RWPE2 (cell line): Measurements from ENCODE around the gene NBR1.

ENCODE experiments used
- ATAC-seq: fragments of 200-7000 bp; cut with Tn5 transposase; 3 replicates; pipeline ENCODE4 v1.9.1; 2021; ENCODE audit warnings: low read depth
- DNase-seq: peaks from one replicate; pipeline ENCODE4 v3.0.0-alpha.2; 2020; ENCODE audit warnings: low spot score
- H3K27ac ChIP-seq: fragments of 450-650 bp; 2 replicates; pipeline ENCODE4 v1.5.1; 2017; ENCODE audit warnings: mild to moderate bottlenecking; ENCODE audit not compliant: poor library complexity, severe bottlenecking
- H3K27me3 ChIP-seq: fragments of 250-450 bp; sonication (Bioruptor Pico); 2 replicates; pipeline ENCODE4 v1.5.1; 2021; ENCODE audit warnings: mild to moderate bottlenecking, moderate library complexity; ENCODE audit not compliant: insufficient read depth, poor library complexity, severe bottlenecking
- H3K36me3 ChIP-seq: fragments of 250-450 bp; sonication (Bioruptor Pico); 2 replicates; pipeline ENCODE4 v1.5.1; 2020; ENCODE audit warnings: low read depth, mild to moderate bottlenecking, moderate library complexity
- H3K4me1 ChIP-seq: fragments of 250-450 bp; sonication (Bioruptor Pico); 2 replicates; pipeline ENCODE4 v1.5.1; 2021; ENCODE audit warnings: mild to moderate bottlenecking, moderate library complexity; ENCODE audit not compliant: insufficient read depth, poor library complexity, severe bottlenecking
- H3K4me3 ChIP-seq: fragments of 250-450 bp; sonication (Bioruptor Pico); 2 replicates; pipeline ENCODE4 v1.5.1; 2021; ENCODE audit warnings: mild to moderate bottlenecking, moderate library complexity; ENCODE audit not compliant: severe bottlenecking
- H3K9me3 ChIP-seq: fragments of 250-450 bp; sonication (Bioruptor Pico); 2 replicates; pipeline ENCODE4 v1.5.1; 2021; ENCODE audit warnings: mild to moderate bottlenecking, moderate library complexity; ENCODE audit not compliant: severe bottlenecking
- TF ChIP-seq, protein P1 (sequence below): fragments of 450-650 bp; IDR thresholded peaks from one replicate; pipeline ENCODE4 v1.5.1; 2017; ENCODE audit warnings: mild to moderate bottlenecking, moderate library complexity; ENCODE audit not compliant: poor library complexity, severe bottlenecking

The NBR1 gene

DNA sequence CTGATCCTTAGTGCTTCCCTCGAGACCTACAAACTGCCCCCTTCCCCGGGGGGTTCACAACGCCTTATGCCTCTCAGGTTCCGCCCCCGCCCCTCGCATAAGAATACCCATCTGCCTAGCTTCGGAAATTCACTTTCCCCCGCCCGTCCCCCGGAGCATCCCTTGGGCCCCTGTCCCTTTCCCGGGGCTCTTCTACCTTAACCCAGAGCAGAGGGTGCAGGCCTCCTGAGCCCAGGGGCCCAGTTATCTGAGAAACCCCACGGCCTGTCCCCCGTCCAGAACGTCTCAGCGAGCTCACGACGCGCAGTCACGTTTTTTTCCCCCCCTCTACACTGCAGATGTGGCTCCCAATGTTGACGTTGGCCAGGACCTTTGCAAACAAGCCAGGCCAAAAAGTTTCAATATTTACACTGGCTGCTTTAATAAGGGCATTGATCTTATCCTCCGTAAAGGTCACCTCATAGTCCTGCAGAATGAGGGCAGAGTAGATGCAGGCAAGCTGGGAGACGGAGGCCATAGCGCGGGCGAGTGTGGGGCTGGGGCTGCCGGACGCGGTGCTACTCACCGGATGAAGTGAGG lies 1.4 kb upstream of the NBR1 start:
- no peak for DNase-seq
- H3K4me3 ChIP-seq: peak overlapping the region; percentile 75
- peaks cover 15% of the 10 kb centered on the region for H3K4me1 ChIP-seq
- peak overlapping the region; percentile 96 for H3K27ac ChIP-seq
- no peaks in the 10 kb centered on the region for H3K9me3 ChIP-seq
- peak; percentile 24 for ATAC-seq
- TF ChIP-seq, protein P1, sequence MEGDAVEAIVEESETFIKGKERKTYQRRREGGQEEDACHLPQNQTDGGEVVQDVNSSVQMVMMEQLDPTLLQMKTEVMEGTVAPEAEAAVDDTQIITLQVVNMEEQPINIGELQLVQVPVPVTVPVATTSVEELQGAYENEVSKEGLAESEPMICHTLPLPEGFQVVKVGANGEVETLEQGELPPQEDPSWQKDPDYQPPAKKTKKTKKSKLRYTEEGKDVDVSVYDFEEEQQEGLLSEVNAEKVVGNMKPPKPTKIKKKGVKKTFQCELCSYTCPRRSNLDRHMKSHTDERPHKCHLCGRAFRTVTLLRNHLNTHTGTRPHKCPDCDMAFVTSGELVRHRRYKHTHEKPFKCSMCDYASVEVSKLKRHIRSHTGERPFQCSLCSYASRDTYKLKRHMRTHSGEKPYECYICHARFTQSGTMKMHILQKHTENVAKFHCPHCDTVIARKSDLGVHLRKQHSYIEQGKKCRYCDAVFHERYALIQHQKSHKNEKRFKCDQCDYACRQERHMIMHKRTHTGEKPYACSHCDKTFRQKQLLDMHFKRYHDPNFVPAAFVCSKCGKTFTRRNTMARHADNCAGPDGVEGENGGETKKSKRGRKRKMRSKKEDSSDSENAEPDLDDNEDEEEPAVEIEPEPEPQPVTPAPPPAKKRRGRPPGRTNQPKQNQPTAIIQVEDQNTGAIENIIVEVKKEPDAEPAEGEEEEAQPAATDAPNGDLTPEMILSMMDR: no peak
- H3K36me3 ChIP-seq: peaks cover 9% of the 10 kb centered on the region
- H3K27me3 ChIP-seq: no peaks in the 10 kb centered on the region

DNA sequence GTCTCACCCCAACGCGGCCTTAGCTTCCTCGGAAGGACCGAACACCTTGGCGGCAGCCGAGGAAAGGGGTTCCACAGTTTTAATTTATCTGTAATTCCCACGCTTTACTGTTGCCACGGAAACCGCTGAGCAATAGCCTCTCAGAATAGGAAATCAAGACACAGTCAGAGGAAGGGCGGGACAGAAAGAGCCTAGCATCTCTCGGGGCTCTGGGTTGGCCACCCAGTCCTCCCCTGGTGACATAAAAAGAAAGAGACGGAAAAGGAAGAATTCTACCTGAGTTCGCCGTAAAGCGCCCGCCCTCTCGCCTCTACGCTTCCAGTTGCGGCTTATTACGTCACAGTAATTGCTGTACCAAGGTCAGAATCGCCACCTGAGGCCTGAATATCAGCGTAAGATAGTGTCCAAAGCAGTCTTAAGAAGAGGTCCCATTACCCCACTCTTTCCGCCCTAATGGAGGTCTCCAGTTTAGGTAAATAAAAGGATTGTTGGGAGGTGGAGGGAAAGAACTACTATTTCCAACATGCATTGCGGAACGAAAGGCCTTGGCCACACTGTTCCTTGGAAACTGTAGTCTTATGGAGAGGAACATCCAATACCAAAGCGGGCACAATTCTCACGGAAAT lies 761 bp upstream of the NBR1 start:
- ATAC-seq: peak; percentile 77
- TF ChIP-seq, protein P1: no peak
- H3K36me3 ChIP-seq: peaks cover 10% of the 10 kb centered on the region
- no peaks in the 10 kb centered on the region for H3K27me3 ChIP-seq
- H3K27ac ChIP-seq: peak overlapping the region; percentile 96
- peak; percentile 92 for DNase-seq
- peaks cover 17% of the 10 kb centered on the region for H3K4me1 ChIP-seq
- H3K9me3 ChIP-seq: no peaks in the 10 kb centered on the region
- peak overlapping the region; percentile 75 for H3K4me3 ChIP-seq

DNA sequence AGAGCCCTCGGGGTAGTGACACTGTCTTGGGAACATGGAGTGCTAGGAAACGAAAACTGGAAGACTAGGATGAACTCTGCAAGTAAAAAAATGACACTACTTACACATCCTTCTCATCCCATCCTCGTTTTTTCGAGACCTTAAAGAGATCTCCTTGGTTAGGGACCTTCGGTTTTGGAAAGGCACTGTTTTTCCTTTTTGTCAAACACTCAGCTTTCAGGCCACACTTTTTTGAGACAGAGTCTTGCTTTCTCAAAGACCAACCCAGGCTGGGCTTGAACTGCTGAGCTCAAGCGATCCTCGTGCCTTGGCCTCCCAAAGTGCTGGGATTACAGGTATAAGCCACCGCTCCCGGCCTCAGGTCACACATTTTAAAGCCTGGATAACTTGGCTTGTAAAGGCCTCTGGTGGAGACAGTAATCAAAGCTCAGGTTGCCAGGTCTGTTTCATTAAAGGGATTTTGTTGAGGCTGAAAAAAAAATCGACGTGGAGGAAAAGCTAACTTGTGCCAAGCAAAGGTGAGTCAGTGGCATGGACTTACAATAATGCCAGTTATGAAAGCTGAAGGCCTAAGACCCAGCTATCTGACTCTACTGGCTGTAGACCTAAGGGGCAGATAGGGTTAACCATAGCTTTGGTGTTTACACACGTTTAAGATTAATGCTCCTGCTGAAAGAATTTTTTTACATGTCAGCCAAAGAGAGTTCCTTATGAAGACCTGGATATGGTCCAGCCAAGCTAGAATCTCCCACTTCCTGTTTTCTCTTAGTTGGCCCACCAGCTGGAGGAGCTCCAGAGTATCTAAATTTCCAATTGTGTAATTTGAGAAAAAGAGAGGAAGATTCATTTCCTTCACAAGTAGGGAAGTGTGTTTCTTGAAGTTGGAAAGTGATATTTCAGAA lies 823 bp downstream of the NBR1 start:
- peaks cover 25% of the 10 kb centered on the region for H3K36me3 ChIP-seq
- peak overlapping the region; percentile 75 for H3K4me3 ChIP-seq
- ATAC-seq (peak; percentile 69), DNase-seq (peak; percentile 73)
- H3K27me3 ChIP-seq: no peaks in the 10 kb centered on the region
- H3K9me3 ChIP-seq: no peaks in the 10 kb centered on the region
- H3K27ac ChIP-seq: peak overlapping the region; percentile 96
- TF ChIP-seq, protein P1: peak; percentile 56
- peaks cover 20% of the 10 kb centered on the region for H3K4me1 ChIP-seq

DNA sequence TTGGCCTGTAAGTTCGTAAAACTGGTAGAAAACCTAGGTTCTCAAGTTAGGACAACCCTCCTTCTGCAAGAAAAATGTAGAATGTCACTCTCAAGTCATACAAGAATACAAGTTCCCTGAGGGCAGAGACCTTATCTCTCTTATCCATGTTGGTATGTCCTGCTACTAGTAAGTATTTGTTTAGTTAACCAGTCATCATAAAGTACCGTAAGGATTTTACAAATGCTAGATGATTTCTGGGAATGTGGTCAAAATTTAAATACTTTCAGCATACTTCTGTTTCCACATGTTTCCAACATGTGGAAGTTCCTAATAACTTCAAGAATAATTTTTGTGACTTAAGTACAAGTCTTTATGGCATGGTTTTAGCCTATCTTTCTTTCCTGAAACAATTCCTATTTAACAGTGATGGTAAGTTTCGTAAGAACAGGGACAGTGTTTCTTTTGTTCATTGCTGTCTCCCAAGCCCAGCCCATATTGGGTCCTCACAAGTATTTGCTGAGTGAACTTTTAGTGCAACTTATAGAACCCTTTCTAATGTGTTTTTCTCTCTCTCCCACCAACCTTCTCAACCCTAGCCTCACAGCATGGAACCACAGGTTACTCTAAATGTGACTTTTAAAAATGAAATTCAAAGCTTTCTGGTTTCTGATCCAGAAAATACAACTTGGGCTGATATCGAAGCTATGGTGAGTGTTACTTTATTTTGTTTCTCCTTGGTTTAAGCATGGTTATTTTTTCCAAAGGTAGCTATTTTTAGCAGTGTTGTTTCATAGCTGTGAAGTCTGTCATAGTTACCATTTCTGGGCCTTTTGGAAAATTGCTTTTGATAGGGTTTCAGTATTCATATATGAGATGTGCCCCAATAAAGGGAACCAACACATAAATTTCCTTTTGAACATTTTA lies 4.5 kb downstream of the NBR1 start:
- no peak for DNase-seq
- Histone ChIP-seq H3K9me3 (no peaks in the 10 kb centered on the region), H3K27ac (peak overlapping the region; percentile 5), H3K4me1 (peaks cover 17% of the 10 kb centered on the region), H3K4me3 (no peak overlapping the region), H3K27me3 (no peaks in the 10 kb centered on the region), H3K36me3 (peaks cover 57% of the 10 kb centered on the region)
- ATAC-seq: no peak
- TF ChIP-seq, protein P1: no peak
